ENCODE measurements around the gene CIROP.

Gene CIROP, protein sequence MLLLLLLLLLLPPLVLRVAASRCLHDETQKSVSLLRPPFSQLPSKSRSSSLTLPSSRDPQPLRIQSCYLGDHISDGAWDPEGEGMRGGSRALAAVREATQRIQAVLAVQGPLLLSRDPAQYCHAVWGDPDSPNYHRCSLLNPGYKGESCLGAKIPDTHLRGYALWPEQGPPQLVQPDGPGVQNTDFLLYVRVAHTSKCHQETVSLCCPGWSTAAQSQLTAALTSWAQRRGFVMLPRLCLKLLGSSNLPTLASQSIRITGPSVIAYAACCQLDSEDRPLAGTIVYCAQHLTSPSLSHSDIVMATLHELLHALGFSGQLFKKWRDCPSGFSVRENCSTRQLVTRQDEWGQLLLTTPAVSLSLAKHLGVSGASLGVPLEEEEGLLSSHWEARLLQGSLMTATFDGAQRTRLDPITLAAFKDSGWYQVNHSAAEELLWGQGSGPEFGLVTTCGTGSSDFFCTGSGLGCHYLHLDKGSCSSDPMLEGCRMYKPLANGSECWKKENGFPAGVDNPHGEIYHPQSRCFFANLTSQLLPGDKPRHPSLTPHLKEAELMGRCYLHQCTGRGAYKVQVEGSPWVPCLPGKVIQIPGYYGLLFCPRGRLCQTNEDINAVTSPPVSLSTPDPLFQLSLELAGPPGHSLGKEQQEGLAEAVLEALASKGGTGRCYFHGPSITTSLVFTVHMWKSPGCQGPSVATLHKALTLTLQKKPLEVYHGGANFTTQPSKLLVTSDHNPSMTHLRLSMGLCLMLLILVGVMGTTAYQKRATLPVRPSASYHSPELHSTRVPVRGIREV

DNA sequence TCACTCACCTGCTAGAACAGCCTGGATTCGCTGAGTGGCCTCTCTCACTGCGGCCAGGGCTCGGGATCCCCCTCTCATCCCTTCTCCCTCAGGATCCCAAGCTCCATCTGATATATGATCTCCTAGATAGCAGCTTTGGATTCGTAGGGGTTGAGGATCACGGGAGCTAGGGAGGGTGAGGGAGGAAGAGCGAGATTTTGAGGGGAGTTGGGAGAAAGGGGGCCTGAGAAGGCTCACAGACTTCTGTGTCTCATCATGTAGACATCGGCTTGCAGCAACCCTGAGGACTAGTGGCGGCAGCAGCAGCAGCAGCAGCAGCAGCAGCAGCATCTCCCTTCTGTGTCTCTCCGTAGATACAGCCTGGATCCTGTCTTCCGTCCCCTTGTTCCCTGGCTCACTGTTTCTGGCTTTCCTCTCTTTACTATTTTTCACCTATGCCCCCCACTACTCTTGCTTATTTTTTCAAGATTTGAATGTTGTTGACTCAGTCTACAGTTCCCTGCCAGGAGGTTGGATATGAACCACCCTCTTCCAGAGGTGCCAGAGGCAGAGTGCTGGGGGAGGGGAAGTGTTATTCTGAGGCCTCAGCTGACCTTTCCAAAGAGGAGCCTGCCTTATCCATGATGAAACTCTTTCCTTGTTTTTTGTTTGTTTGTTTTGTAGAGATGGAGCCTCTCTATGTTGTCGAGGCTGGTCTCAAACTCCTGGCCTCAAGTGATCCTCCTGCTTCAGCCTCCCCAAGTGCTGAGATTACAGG, at the start of gene CIROP:
Gene CIROP (minus strand): TSS at position 399 of the 757 bp plus-strand sequence. CDS start 69 bp downstream, at position 330.
- Histone ChIP-seq H3K27ac (ENCODE audit: low read length) (no peak within 1 kb of the TSS), H3K27me3 (ENCODE audit: control insufficient read depth, insufficient read depth, low read length) (no peaks in the 10 kb centered on the region), H3K4me1 (ENCODE audit: control insufficient read depth, low read depth, low read length) (peaks cover 21% of the 10 kb centered on the region), H3K36me3 (ENCODE audit: control insufficient read depth, low read depth, low read length) (no peaks in the 10 kb centered on the region), H3K4me3 (ENCODE audit: low read length) (no peak within 1 kb of the TSS), H3K9ac (ENCODE audit: low read length) (no peak within 1 kb of the TSS), H3K9me3 (ENCODE audit: control insufficient read depth, low read depth, low read length) (no peaks in the 10 kb centered on the region)

DNA sequence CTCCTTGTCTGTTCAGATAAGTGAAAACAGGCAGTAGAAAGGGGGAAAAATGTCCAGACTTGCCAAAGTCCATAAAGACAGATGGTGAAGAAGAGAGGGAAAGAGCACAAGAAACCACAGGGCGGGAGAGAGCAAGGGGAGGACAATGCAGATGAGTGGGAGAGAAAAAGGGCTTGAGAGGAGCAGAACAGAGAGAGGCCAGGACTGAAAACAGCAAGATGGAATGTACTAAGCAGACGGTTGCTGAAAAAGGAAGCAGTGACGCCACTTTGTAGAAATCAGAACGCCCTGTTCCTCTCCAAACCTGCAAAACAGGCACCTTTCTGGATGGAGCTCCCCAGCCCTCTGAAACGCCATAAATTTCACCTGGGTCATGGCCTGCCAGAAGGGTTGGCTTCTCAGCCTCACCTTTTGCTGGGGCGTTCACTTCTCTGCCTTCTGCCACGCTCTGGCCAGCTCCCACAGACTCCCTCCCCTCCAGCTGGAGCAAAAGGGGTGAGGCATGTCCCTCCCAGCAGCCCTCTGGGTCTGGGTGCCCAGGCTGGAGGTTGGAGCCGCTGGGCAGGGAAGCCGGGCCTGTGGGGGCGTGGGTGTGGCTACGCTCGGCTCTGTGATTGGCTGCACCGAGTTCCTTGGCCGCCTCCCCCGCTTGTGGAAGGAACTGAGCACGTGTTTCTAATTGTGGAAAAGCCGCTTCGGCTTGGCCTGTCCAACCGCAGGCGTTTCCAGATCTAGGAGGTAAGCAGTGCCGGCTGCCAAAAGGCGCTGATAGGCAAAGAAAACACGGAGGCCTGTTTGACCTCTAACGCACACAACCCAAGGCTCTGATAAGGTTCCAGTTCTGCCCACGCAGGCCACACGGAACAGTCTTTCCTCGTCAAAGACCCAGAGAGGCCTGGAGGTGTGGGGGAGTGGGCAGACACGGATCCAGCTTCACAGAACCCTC, 49.3 kb upstream of the CIROP start:
- H3K27ac ChIP-seq (ENCODE audit: low read length) = no peak overlapping the region
- no peak overlapping the region for H3K9ac ChIP-seq (ENCODE audit: low read length)
- H3K27me3 ChIP-seq (ENCODE audit: control insufficient read depth, insufficient read depth, low read length) = no peaks in the 10 kb centered on the region

DNA sequence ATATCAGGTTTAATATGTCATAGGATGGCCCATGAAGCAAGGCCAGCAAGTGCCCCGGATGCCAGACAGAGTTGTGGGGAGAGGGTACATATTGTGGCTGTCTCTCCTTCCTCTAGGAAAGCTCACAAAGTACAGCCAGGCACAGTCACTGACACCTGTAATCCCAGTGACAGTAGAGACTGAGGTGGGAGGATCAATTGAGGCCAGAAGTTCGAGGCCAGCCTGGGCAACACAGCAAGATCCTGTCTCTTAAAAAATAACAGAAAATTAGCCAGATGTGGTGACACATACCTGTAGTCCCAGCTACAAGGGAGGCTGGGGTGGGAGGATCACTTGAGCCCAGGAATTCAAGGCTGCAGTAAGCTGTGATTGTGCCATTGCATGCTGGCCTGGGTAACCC, 46.6 kb upstream of the CIROP start:
- Histone ChIP-seq H3K9ac (ENCODE audit: low read length) (no peak overlapping the region), H3K27me3 (ENCODE audit: control insufficient read depth, insufficient read depth, low read length) (no peaks in the 10 kb centered on the region), H3K4me1 (ENCODE audit: control insufficient read depth, low read depth, low read length) (peaks cover 14% of the 10 kb centered on the region), H3K36me3 (ENCODE audit: control insufficient read depth, low read depth, low read length) (peaks cover 24% of the 10 kb centered on the region), H3K9me3 (ENCODE audit: control insufficient read depth, low read depth, low read length) (no peaks in the 10 kb centered on the region), H3K4me3 (ENCODE audit: low read length) (no peak overlapping the region), H3K27ac (ENCODE audit: low read length) (no peak overlapping the region)

More for the DNA sequence above, 49.3 kb upstream of the CIROP start:
- Histone ChIP-seq H3K4me3 (ENCODE audit: low read length) (no peak overlapping the region), H3K36me3 (ENCODE audit: control insufficient read depth, low read depth, low read length) (peaks cover 24% of the 10 kb centered on the region), H3K9me3 (ENCODE audit: control insufficient read depth, low read depth, low read length) (no peaks in the 10 kb centered on the region), H3K4me1 (ENCODE audit: control insufficient read depth, low read depth, low read length) (peaks cover 19% of the 10 kb centered on the region)

DNA sequence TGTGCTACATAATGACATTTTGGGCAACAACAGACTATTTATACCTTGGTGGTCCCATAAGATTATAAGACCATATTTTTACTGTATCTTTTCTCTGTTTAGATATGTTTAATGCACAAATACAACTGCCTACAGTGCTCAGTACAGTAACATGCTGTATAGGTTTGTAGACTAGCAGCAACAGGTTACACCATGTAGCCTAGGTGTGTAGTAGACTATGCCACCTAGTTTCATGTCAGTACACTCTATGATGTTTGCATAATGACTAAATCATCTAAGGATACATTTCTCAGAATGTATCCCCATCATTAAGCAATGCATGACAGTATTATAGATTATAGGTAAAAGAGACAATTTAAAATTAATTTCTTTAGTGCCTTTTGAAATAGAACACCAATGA, 45.0 kb upstream of the CIROP start:
- no peak overlapping the region for H3K27ac ChIP-seq (ENCODE audit: low read length)
- peaks cover 3% of the 10 kb centered on the region for H3K4me1 ChIP-seq (ENCODE audit: control insufficient read depth, low read depth, low read length)
- peaks cover 24% of the 10 kb centered on the region for H3K36me3 ChIP-seq (ENCODE audit: control insufficient read depth, low read depth, low read length)
- H3K9ac ChIP-seq (ENCODE audit: low read length) = no peak overlapping the region
- H3K9me3 ChIP-seq (ENCODE audit: control insufficient read depth, low read depth, low read length) = no peaks in the 10 kb centered on the region
- H3K4me3 ChIP-seq (ENCODE audit: low read length) = no peak overlapping the region
- H3K27me3 ChIP-seq (ENCODE audit: control insufficient read depth, insufficient read depth, low read length) = no peaks in the 10 kb centered on the region

DNA sequence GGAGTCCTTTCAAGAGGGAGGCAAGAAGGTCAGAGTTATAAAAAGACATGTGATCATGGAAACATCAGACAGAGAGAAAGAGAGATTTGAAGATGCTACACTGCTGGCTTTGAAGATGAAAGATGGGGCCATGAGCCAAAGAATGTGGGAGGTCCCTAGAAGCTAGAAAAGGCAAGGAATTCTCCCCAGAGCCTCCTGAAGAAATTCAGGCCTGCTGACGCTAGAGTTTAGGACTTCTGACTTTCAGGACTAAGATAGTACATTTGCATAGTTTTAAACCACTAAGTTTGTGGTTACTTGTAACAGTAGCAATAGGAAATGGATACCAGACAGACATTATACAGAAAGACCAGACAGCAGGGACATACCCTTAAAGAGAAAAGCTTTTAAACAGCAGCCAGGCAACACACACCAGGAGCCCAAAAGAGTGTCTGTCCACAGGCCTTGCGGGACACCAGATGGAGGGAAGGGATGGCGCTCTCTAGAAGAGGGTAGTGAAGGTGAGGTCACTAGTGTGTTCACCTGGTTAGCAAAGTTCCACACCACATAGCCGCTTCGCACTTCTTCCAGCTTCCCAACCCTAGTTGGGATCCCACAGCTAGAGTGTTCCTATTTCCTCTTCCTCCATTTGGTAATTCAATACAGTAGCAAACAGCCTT, 43.9 kb upstream of the CIROP start:
- H3K4me1 ChIP-seq (ENCODE audit: control insufficient read depth, low read depth, low read length) = no peaks in the 10 kb centered on the region
- H3K4me3 ChIP-seq (ENCODE audit: low read length) = no peak overlapping the region
- peaks cover 31% of the 10 kb centered on the region for H3K36me3 ChIP-seq (ENCODE audit: control insufficient read depth, low read depth, low read length)
- H3K27me3 ChIP-seq (ENCODE audit: control insufficient read depth, insufficient read depth, low read length) = no peaks in the 10 kb centered on the region
- H3K9me3 ChIP-seq (ENCODE audit: control insufficient read depth, low read depth, low read length) = no peaks in the 10 kb centered on the region
- no peak overlapping the region for H3K9ac ChIP-seq (ENCODE audit: low read length)
- no peak overlapping the region for H3K27ac ChIP-seq (ENCODE audit: low read length)

DNA sequence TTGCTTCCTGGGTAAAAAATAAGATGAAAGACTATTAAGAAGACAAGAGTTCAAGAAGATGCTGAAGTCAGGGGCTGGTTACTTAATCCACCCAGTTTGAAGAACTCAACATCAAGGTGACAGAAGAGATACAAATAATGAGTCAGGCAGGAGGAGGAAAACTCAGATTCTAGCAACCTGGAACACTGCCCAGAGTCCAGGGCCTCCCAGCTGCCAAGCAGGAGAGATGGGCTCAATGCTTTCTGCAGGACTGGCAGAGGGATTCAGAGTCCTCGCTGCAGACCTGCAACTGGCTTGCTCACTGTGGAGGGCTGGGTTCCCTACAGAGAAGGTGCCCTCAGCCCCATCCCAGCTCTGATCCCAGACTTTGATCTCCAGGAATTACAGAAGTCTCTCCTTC, 42.9 kb upstream of the CIROP start:
- Histone ChIP-seq H3K4me3 (ENCODE audit: low read length) (no peak overlapping the region), H3K9me3 (ENCODE audit: control insufficient read depth, low read depth, low read length) (no peaks in the 10 kb centered on the region), H3K27ac (ENCODE audit: low read length) (no peak overlapping the region), H3K4me1 (ENCODE audit: control insufficient read depth, low read depth, low read length) (no peaks in the 10 kb centered on the region), H3K27me3 (ENCODE audit: control insufficient read depth, insufficient read depth, low read length) (no peaks in the 10 kb centered on the region), H3K9ac (ENCODE audit: low read length) (no peak overlapping the region), H3K36me3 (ENCODE audit: control insufficient read depth, low read depth, low read length) (peaks cover 41% of the 10 kb centered on the region)

DNA sequence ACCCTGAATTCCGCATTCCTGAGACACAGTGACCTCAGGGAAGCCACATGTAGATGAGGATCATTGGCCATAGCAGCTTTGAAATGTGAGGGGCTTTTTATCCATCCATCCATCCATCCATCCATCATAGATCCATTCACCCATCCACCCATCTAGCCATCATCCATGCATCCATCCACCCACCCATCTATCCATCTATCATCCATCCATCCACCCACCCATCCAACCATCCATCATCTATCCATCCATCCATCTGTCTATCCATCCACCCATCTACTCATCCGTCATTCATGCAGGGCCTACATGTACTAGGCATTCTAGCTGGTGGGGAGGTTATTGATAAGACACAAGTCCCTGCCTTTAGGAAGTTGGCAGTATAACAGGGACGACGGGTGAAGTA, 42.2 kb upstream of the CIROP start:
- H3K9ac ChIP-seq (ENCODE audit: low read length) = no peak overlapping the region
- H3K27ac ChIP-seq (ENCODE audit: low read length) = no peak overlapping the region
- no peak overlapping the region for H3K4me3 ChIP-seq (ENCODE audit: low read length)
- H3K4me1 ChIP-seq (ENCODE audit: control insufficient read depth, low read depth, low read length) = no peaks in the 10 kb centered on the region
- H3K36me3 ChIP-seq (ENCODE audit: control insufficient read depth, low read depth, low read length) = peaks cover 45% of the 10 kb centered on the region
- no peaks in the 10 kb centered on the region for H3K27me3 ChIP-seq (ENCODE audit: control insufficient read depth, insufficient read depth, low read length)
- H3K9me3 ChIP-seq (ENCODE audit: control insufficient read depth, low read depth, low read length) = no peaks in the 10 kb centered on the region

DNA sequence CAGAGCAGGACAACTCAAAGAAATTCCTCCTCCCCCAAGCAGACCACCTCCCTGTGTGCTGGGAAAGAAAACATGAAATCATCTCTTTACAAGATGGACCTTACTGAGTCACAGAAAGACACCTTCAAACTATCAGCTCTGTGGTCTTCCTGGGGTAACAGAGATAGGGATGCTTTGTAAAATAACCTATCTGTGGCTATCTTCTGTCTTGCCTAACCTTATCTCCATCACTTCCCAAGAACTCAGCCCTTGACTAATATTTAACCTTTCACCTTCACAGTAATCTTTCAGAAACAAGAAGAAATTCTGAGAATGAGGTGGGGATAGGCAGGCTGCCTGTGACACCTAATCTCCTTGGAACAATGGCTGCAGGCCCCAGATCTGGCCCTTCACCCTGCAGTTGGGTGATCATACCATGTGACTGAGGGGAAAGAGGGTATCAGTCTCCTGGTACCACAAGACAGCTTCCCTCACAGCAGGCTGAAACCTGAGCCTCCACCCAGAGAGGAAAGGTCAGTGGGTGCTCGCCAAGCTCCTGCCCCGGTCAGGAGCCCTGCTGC, 41.6 kb upstream of the CIROP start:
- Histone ChIP-seq H3K4me3 (ENCODE audit: low read length) (no peak overlapping the region), H3K9ac (ENCODE audit: low read length) (no peak overlapping the region), H3K9me3 (ENCODE audit: control insufficient read depth, low read depth, low read length) (no peaks in the 10 kb centered on the region), H3K27me3 (ENCODE audit: control insufficient read depth, insufficient read depth, low read length) (no peaks in the 10 kb centered on the region), H3K27ac (ENCODE audit: low read length) (no peak overlapping the region), H3K4me1 (ENCODE audit: control insufficient read depth, low read depth, low read length) (no peaks in the 10 kb centered on the region), H3K36me3 (ENCODE audit: control insufficient read depth, low read depth, low read length) (peaks cover 44% of the 10 kb centered on the region)

DNA sequence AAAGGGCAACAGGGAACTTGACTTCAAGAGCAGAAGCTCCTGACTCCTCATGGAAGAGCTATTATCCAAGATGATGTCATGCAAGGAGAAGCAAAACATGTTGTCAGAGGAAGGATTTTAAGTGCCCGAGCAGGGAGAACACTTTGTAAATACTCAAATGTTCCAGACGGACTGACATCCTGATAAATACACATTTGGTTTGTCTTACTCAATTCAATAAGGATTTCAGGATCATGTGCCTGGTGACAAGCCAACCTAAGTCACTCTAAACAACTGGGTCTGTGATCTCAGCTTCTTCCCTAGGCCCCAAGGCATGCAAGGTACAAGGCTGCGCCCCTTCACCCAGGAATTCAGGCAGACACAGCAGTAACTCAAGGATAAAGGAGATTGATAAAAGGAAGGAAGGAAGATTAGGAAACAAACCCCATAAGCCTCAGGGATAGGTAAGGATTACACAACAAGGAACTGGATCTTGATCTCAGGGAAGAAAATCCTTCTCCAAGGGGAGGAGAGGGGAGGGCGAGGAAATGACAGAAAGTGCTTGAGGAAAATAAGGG, 41.1 kb upstream of the CIROP start:
- no peak overlapping the region for H3K27ac ChIP-seq (ENCODE audit: low read length)
- no peaks in the 10 kb centered on the region for H3K9me3 ChIP-seq (ENCODE audit: control insufficient read depth, low read depth, low read length)
- H3K36me3 ChIP-seq (ENCODE audit: control insufficient read depth, low read depth, low read length) = peaks cover 41% of the 10 kb centered on the region
- no peaks in the 10 kb centered on the region for H3K4me1 ChIP-seq (ENCODE audit: control insufficient read depth, low read depth, low read length)
- no peak overlapping the region for H3K9ac ChIP-seq (ENCODE audit: low read length)
- no peak overlapping the region for H3K4me3 ChIP-seq (ENCODE audit: low read length)
- no peaks in the 10 kb centered on the region for H3K27me3 ChIP-seq (ENCODE audit: control insufficient read depth, insufficient read depth, low read length)

DNA sequence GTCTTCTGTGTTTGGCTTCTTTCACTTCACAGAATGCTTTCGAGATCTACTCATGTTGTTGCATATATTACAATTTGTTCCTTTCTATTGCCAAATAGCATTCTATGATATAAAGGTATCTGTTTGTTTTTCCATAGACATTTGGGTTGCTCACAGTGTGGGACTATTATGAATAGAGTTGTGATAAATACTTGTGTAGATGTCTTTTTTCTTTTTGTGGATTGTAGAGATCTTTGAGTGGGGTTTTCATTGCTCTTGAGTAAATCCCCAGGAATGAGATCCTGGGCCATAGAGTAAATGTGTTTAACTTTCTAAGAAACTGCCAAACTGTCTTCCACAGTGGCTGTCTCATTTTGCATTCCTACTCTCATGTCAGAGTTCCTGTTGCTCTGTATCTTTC, 39.1 kb upstream of the CIROP start:
- Histone ChIP-seq H3K27me3 (ENCODE audit: control insufficient read depth, insufficient read depth, low read length) (no peaks in the 10 kb centered on the region), H3K4me1 (ENCODE audit: control insufficient read depth, low read depth, low read length) (no peaks in the 10 kb centered on the region), H3K27ac (ENCODE audit: low read length) (no peak overlapping the region), H3K36me3 (ENCODE audit: control insufficient read depth, low read depth, low read length) (peaks cover 50% of the 10 kb centered on the region), H3K9ac (ENCODE audit: low read length) (no peak overlapping the region), H3K9me3 (ENCODE audit: control insufficient read depth, low read depth, low read length) (no peaks in the 10 kb centered on the region), H3K4me3 (ENCODE audit: low read length) (no peak overlapping the region)
